GM23338 (cell line): ENCODE measurements around the gene CBY1. TPM values are rescaled to one million over a fixed set of nuclear protein-coding genes. Genes with fewer than 3 reads are reported as not detected.

Experiments used
- ATAC-seq: fragments of 200-7000 bp; cut with Tn5 transposase; 3 replicates; pipeline ENCODE4 v1.9.1; 2020
- DNase-seq: peaks from one replicate; pipeline ENCODE4 v3.0.0-alpha.2; 2015; ENCODE audit warnings: low spot score
- H2AFZ ChIP-seq: fragments of 200-600 bp; sonication (generic); 2 replicates; pipeline ENCODE4 v1.8.0; 2016; ENCODE audit warnings: antibody characterized with exemption, mild to moderate bottlenecking, moderate library complexity
- H3F3A ChIP-seq: fragments of 200-600 bp; sonication (generic); replicated peaks from 2 replicates; pipeline ENCODE4 v1.8.0; 2017; ENCODE audit warnings: antibody characterized with exemption, mixed run types, low read depth
- H3K27ac ChIP-seq: fragments of 200-600 bp; sonication (generic); 2 replicates; pipeline ENCODE4 v1.6.1; 2016; ENCODE audit warnings: low read depth
- H3K27me3 ChIP-seq: fragments of 200-600 bp; sonication (generic); 2 replicates; pipeline ENCODE4 v1.8.0; 2016; ENCODE audit warnings: mild to moderate bottlenecking, mixed run types, moderate library complexity; ENCODE audit not compliant: insufficient read depth
- H3K36me3 ChIP-seq: fragments of 200-600 bp; sonication (generic); 2 replicates; pipeline ENCODE4 v1.8.0; 2016; ENCODE audit warnings: mild to moderate bottlenecking; ENCODE audit not compliant: insufficient read depth
- H3K4me1 ChIP-seq: fragments of 200-600 bp; sonication (generic); 2 replicates; pipeline ENCODE4 v1.8.0; 2016; ENCODE audit warnings: mild to moderate bottlenecking, moderate library complexity; ENCODE audit not compliant: insufficient read depth
- H3K4me2 ChIP-seq: fragments of 200-600 bp; sonication (generic); 2 replicates; pipeline ENCODE4 v1.7.1; 2017; ENCODE audit warnings: mixed run types
- H3K4me3 ChIP-seq: fragments of 200-600 bp; sonication (generic); 2 replicates; pipeline ENCODE4 v1.6.1; 2016; ENCODE audit warnings: mixed run types
- H3K79me2 ChIP-seq: fragments of 200-600 bp; sonication (generic); replicated peaks from 2 replicates; pipeline ENCODE4 v1.8.0; 2017; ENCODE audit warnings: mild to moderate bottlenecking; ENCODE audit not compliant: insufficient read depth
- H3K9me2 ChIP-seq: fragments of 200-600 bp; sonication (generic); 2 replicates; pipeline ENCODE4 v1.8.0; 2017; ENCODE audit not compliant: insufficient read depth
- H4K20me1 ChIP-seq: fragments of 200-600 bp; sonication (generic); replicated peaks from 2 replicates; pipeline ENCODE4 v1.8.0; 2017; ENCODE audit warnings: mild to moderate bottlenecking; ENCODE audit not compliant: insufficient read depth
- H3K27ac Mint-ChIP-seq: 2 replicates; pipeline ENCODE4 v1.8.0; 2020; ENCODE audit warnings: inconsistent platforms, mild to moderate bottlenecking, moderate library complexity, mixed read lengths
- H3K27me3 Mint-ChIP-seq: 3 replicates; pipeline ENCODE4 v1.8.0; 2022; ENCODE audit warnings: low read depth, mild to moderate bottlenecking, moderate library complexity, mixed read lengths, inconsistent platforms; ENCODE audit not compliant: insufficient read depth, poor library complexity
- H3K36me3 Mint-ChIP-seq: 3 replicates; pipeline ENCODE4 v1.8.0; 2021; ENCODE audit warnings: low read depth, mild to moderate bottlenecking, inconsistent platforms, moderate library complexity, mixed read lengths
- H3K4me1 Mint-ChIP-seq: 3 replicates; pipeline ENCODE4 v1.8.0; 2020; ENCODE audit warnings: mild to moderate bottlenecking, inconsistent platforms, mixed read lengths
- H3K4me3 Mint-ChIP-seq: 3 replicates; pipeline ENCODE4 v1.8.0; 2021; ENCODE audit warnings: moderate library complexity, mild to moderate bottlenecking, inconsistent platforms, mixed read lengths
- H3K9me3 Mint-ChIP-seq: 3 replicates; pipeline ENCODE4 v1.8.0; 2020; ENCODE audit warnings: moderate library complexity, mild to moderate bottlenecking, inconsistent platforms, mixed read lengths
- CREB1 ChIP-seq: fragments of 250-450 bp; sonication (Bioruptor Pico); IDR thresholded peaks from 2 replicates; pipeline ENCODE4 v1.5.0; 2020; ENCODE audit warnings: low read depth, mild to moderate bottlenecking, moderate library complexity
- POLR2AphosphoS5 ChIP-seq: IDR thresholded peaks from 2 replicates; pipeline ENCODE4 v1.6.1; 2016; ENCODE audit warnings: antibody characterized with exemption, low read depth
- STAT1 ChIP-seq: IDR thresholded peaks from one replicate; pipeline ENCODE4 v1.6.1; 2016; ENCODE audit warnings: antibody characterized with exemption; ENCODE audit not compliant: unreplicated experiment
- ZNF114 ChIP-seq: fragments of 250-450 bp; sonication (Bioruptor Pico); IDR thresholded peaks from 2 replicates; pipeline ENCODE4 v1.5.0; 2020; ENCODE audit warnings: mild to moderate bottlenecking, moderate library complexity
- polyA plus RNA-seq: library from polyadenylated mRNA; unstranded; fragments of >200 nt; fragmentation: Nextera tagmentation; extraction: Ambion mirVana; gene quantifications from 2 replicates; pipeline ENCODE4 v1.2.1, GENCODE V29; 2016
- total RNA-seq: library from RNA; depleted of rRNA; stranded (reverse); fragments of >200 nt; shearing (Covaris generic); gene quantifications from 2 replicates; pipeline ENCODE4 v1.2.3, GENCODE V29; 2014
- TF ChIP-seq, protein P1 (sequence below): fragments of 250-450 bp; sonication (Bioruptor Pico); IDR thresholded peaks from 2 replicates; pipeline ENCODE4 v1.5.0; 2020; ENCODE audit warnings: mild to moderate bottlenecking, moderate library complexity

CBY1 gene
- total and polyA plus RNA-seq, 2 experiments from 2014 or later: 12.8 to 36.4 TPM

DNA sequence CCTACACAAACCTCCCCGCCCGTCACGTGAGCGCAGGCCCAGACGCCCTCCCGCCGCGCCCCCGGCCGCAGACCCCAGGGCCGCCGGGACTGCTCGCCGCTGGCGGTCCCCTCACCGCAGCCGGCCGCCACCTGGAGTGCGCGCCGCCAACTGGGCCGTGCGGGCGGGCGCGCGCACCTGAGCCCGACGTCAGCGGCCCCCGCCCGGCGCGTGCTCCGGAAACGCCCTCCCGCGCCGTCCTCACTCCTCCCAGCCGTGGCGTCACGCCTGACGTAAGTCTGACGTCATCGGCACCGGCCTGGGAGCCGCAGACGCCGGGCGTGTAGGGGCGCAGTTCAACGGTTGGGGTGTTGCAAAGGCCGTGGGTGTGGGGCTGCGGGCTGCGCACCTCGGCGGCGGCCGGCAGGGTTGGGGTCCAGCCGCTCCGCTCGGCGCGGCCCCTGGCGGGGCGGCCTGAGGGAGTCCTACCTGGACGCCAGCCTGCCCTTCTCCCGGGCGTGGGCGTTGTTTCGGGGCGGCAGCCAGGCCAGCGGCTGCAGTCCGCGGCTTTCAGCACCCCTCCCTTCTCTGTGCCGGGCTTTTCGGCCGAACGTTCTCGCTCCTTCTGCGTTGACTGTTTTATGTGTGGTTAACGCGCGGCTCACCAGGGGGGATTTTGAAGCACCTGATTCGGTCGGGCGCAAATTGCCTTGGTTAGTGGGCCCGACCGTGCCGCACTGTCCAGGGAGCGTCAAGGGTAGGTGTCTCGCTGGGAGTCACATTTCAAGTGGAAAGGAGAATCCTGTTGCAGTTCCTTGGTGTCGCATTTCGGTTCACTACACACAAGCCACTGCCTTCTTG is 44.6 kb downstream of the CBY1 start, which contains the start of gene JOSD1 (continued):
- TF ChIP-seq, protein P1, sequence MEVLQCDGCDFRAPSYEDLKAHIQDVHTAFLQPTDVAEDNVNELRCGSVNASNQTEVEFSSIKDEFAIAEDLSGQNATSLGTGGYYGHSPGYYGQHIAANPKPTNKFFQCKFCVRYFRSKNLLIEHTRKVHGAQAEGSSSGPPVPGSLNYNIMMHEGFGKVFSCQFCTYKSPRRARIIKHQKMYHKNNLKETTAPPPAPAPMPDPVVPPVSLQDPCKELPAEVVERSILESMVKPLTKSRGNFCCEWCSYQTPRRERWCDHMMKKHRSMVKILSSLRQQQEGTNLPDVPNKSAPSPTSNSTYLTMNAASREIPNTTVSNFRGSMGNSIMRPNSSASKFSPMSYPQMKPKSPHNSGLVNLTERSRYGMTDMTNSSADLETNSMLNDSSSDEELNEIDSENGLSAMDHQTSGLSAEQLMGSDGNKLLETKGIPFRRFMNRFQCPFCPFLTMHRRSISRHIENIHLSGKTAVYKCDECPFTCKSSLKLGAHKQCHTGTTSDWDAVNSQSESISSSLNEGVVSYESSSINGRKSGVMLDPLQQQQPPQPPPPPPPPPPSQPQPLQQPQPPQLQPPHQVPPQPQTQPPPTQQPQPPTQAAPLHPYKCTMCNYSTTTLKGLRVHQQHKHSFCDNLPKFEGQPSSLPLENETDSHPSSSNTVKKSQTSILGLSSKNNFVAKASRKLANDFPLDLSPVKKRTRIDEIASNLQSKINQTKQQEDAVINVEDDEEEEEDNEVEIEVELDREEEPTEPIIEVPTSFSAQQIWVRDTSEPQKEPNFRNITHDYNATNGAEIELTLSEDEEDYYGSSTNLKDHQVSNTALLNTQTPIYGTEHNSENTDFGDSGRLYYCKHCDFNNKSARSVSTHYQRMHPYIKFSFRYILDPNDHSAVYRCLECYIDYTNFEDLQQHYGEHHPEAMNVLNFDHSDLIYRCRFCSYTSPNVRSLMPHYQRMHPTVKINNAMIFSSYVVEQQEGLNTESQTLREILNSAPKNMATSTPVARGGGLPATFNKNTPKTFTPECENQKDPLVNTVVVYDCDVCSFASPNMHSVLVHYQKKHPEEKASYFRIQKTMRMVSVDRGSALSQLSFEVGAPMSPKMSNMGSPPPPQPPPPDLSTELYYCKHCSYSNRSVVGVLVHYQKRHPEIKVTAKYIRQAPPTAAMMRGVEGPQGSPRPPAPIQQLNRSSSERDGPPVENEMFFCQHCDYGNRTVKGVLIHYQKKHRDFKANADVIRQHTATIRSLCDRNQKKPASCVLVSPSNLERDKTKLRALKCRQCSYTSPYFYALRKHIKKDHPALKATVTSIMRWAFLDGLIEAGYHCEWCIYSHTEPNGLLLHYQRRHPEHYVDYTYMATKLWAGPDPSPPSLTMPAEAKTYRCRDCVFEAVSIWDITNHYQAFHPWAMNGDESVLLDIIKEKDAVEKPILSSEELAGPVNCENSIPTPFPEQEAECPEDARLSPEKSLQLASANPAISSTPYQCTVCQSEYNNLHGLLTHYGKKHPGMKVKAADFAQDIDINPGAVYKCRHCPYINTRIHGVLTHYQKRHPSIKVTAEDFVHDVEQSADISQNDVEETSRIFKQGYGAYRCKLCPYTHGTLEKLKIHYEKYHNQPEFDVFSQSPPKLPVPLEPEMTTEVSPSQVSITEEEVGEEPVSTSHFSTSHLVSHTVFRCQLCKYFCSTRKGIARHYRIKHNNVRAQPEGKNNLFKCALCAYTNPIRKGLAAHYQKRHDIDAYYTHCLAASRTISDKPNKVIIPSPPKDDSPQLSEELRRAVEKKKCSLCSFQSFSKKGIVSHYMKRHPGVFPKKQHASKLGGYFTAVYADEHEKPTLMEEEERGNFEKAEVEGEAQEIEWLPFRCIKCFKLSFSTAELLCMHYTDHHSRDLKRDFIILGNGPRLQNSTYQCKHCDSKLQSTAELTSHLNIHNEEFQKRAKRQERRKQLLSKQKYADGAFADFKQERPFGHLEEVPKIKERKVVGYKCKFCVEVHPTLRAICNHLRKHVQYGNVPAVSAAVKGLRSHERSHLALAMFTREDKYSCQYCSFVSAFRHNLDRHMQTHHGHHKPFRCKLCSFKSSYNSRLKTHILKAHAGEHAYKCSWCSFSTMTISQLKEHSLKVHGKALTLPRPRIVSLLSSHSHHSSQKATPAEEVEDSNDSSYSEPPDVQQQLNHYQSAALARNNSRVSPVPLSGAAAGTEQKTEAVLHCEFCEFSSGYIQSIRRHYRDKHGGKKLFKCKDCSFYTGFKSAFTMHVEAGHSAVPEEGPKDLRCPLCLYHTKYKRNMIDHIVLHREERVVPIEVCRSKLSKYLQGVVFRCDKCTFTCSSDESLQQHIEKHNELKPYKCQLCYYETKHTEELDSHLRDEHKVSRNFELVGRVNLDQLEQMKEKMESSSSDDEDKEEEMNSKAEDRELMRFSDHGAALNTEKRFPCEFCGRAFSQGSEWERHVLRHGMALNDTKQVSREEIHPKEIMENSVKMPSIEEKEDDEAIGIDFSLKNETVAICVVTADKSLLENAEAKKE (CRISPR knock-in tag): no peak
- TF ChIP-seq CREB1 (CRISPR knock-in tag): peak; percentile 100
- TF ChIP-seq STAT1: no peak
- peak; percentile 96 for TF ChIP-seq POLR2AphosphoS5

DNA sequence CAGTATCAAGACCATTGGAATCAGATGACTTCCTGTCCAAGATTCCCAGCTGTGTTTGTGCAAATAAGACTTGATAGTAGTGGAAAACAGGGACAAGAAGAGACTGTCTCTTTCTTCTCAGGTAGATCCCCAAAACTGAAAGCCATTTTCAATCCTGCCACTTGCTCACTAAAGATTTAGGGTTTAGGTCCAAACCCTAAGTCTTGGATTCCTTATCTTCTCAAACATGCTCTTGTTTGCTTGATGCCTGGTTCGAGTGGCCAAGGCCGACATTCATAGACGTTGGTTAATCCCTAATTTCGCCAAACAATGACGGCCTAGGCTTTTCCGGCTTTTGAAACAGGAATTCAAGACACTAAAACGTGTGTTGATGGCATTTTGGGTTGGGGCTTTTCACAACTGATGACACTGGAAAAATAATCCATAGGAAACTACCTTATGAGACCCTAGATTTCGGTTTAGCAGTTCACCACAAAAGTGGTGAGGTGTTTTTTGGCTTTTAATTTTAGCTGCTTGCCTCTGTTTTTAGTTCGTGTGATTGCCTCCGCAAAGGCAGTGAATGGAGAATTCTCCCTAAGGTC is 48.3 kb downstream of the CBY1 start:
- peaks cover 49% of the 10 kb centered on the region for H3K4me1 Mint-ChIP-seq
- H3K27me3 Mint-ChIP-seq: peaks cover 22% of the 10 kb centered on the region
- DNase-seq (no peak), ATAC-seq (no peak)
- H3K4me3 ChIP-seq: peak overlapping the region; percentile 35
- H3K79me2 ChIP-seq: peaks cover 40% of the 10 kb centered on the region
- H3K27ac Mint-ChIP-seq: peak overlapping the region; percentile 100
- H3K36me3 Mint-ChIP-seq: peaks cover 4% of the 10 kb centered on the region; the same call in 2 of the 3 replicates
- H3K9me3 Mint-ChIP-seq: no peaks in the 10 kb centered on the region
- no peaks in the 10 kb centered on the region for H3K36me3 ChIP-seq
- no peaks in the 10 kb centered on the region for H3K27me3 ChIP-seq
- H3K4me1 ChIP-seq: peaks cover 31% of the 10 kb centered on the region
- no peak overlapping the region for H2AFZ ChIP-seq
- H3K4me2 ChIP-seq: peak overlapping the region; percentile 51
- peak overlapping the region; percentile 85 for H3K27ac ChIP-seq
- no peak for TF ChIP-seq STAT1
- no peak for TF ChIP-seq ZNF114 (CRISPR knock-in tag)
- H3K9me2 ChIP-seq: no peaks in the 10 kb centered on the region
- H4K20me1 ChIP-seq: peaks cover 20% of the 10 kb centered on the region
- peaks cover 4% of the 10 kb centered on the region; the same call in 1 of the 2 replicates for H3F3A ChIP-seq
- peak overlapping the region; percentile 90 for H3K4me3 Mint-ChIP-seq
